GM12878 (cell line): Measurements from ENCODE around the gene KCNIP2.
A peak's percentile ranks its signal among the peaks of the same experiment; 100 is the strongest.

Source experiments
- ATF7 ChIP-seq: fragments of 450-650 bp; IDR thresholded peaks from 2 replicates; pipeline ENCODE4 v1.6.1; 2016; ENCODE audit warnings: low read depth, mild to moderate bottlenecking
- DPF2 ChIP-seq: fragments of 450-650 bp; IDR thresholded peaks from 2 replicates; pipeline ENCODE4 v1.6.1; 2017; ENCODE audit warnings: mild to moderate bottlenecking
- EP300 ChIP-seq, 2 experiments: fragments of 150-350 bp in 1 of 2; IDR thresholded peaks; 2 replicates each; pipeline ENCODE4 v1.6.1; 2011 to 2012; ENCODE audit warnings: low read depth in 2 of 2, low read length in 2 of 2, borderline replicate concordance in 1 of 2, improper control_type of control experiment in 1 of 2, inconsistent platforms in 1 of 2; ENCODE audit not compliant: control insufficient read depth in 1 of 2
- IRF4 ChIP-seq: IDR thresholded peaks from 2 replicates; pipeline ENCODE4 v1.6.1; 2011; ENCODE audit warnings: low read depth, low read length
- JUND ChIP-seq: IDR thresholded peaks from 2 replicates; pipeline ENCODE4 v1.6.1; 2012; ENCODE audit warnings: low read depth, mild to moderate bottlenecking, low read length, improper control_type of control experiment, moderate library complexity
- NR2C2 ChIP-seq: IDR thresholded peaks from 2 replicates; pipeline ENCODE4 v1.6.1; 2011; ENCODE audit warnings: borderline replicate concordance, low read depth; ENCODE audit not compliant: control insufficient read depth, insufficient read length
- POLR2AphosphoS5 ChIP-seq: IDR thresholded peaks from 2 replicates; pipeline ENCODE4 v1.6.1; 2011; ENCODE audit warnings: mild to moderate bottlenecking, low read length, inconsistent platforms
- SREBF2 ChIP-seq: IDR thresholded peaks from 2 replicates; pipeline ENCODE4 v1.6.1; 2012; ENCODE audit warnings: mild to moderate bottlenecking, low read length
- SUPT20H ChIP-seq: IDR thresholded peaks from 2 replicates; pipeline ENCODE4 v1.6.1; 2011; ENCODE audit warnings: low read depth, mild to moderate bottlenecking, low read length, moderate library complexity, borderline replicate concordance; ENCODE audit not compliant: control insufficient read depth
- TF ChIP-seq, protein P1 (sequence below), 3 experiments: IDR thresholded peaks in 2 of 3; conservative IDR thresholded peaks in 1 of 3; 2 replicates each; pipeline ENCODE4 v1.5.1; 2011; ENCODE audit warnings: low read depth in 3 of 3, low read length in 3 of 3, mild to moderate bottlenecking in 3 of 3, control low read depth in 2 of 3, moderate library complexity in 2 of 3, inconsistent platforms in 1 of 3, mixed read lengths in 1 of 3; ENCODE audit not compliant: control insufficient read depth in 2 of 3, insufficient read depth in 1 of 3; ENCODE audit errors: extremely low read depth in 1 of 3
- TF ChIP-seq, protein P2 (sequence below): fragments of 450-650 bp; IDR thresholded peaks from 2 replicates; pipeline ENCODE4 v1.6.1; 2016; ENCODE audit warnings: mild to moderate bottlenecking
- TF ChIP-seq, protein P3 (sequence below): fragments of 450-650 bp; IDR thresholded peaks from 2 replicates; pipeline ENCODE4 v1.6.1; 2017; ENCODE audit warnings: antibody characterized with exemption, mild to moderate bottlenecking, moderate library complexity

DNA sequence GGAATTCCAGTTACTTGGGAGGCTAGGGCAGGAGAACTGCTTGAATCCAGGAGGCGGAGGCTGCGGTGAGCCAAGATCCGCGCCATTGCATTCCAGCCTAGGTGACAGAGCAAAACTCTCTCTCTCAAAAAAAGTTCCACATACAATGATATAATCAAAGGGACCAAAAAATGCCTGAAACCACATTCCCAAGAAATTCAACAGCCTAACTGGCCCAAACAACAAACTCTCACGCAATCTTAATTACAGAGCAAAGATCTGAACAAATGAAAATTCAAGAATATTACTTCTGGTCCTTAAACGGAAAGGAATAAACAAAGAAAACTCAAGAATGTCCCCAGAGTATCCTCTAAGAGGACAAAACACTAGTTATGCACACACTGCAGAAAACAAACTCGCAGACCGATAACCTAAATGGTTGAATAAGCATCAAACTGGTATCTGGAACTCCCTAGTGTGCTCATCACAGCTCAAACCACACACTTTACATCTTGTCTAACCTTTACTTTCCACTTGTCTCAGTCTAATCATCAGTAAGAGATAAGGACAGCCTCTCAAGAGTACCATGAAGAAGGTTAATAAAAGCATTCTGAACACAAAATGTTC is 29.0 kb downstream of the KCNIP2 start:
- TF ChIP-seq NR2C2 (no peak), EP300 (IDR thresholded peaks at IDR 0.05; ENCODE audit: borderline replicate concordance in 1 of 2, control insufficient read depth in 1 of 2, low read depth in 2 of 2, low read length in 2 of 2) (no peak), POLR2AphosphoS5 (no peak; the same call in 1 of the 2 replicates), IRF4 (no peak), DPF2 (no peak), ATF7 (peak; percentile 19; the same call in 1 of the 2 replicates), SUPT20H (no peak), JUND (no peak), SREBF2 (no peak)
- TF ChIP-seq, protein P1, sequence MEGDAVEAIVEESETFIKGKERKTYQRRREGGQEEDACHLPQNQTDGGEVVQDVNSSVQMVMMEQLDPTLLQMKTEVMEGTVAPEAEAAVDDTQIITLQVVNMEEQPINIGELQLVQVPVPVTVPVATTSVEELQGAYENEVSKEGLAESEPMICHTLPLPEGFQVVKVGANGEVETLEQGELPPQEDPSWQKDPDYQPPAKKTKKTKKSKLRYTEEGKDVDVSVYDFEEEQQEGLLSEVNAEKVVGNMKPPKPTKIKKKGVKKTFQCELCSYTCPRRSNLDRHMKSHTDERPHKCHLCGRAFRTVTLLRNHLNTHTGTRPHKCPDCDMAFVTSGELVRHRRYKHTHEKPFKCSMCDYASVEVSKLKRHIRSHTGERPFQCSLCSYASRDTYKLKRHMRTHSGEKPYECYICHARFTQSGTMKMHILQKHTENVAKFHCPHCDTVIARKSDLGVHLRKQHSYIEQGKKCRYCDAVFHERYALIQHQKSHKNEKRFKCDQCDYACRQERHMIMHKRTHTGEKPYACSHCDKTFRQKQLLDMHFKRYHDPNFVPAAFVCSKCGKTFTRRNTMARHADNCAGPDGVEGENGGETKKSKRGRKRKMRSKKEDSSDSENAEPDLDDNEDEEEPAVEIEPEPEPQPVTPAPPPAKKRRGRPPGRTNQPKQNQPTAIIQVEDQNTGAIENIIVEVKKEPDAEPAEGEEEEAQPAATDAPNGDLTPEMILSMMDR (IDR thresholded peaks at IDR 0.05 in 2 of 3, conservative IDR thresholded peaks at IDR 0.05 in 1 of 3; ENCODE audit: control insufficient read depth in 2 of 3, extremely low read depth in 1 of 3, insufficient read depth in 1 of 3, low read depth in 3 of 3, low read length in 3 of 3), result no peak
- TF ChIP-seq, protein P2, sequence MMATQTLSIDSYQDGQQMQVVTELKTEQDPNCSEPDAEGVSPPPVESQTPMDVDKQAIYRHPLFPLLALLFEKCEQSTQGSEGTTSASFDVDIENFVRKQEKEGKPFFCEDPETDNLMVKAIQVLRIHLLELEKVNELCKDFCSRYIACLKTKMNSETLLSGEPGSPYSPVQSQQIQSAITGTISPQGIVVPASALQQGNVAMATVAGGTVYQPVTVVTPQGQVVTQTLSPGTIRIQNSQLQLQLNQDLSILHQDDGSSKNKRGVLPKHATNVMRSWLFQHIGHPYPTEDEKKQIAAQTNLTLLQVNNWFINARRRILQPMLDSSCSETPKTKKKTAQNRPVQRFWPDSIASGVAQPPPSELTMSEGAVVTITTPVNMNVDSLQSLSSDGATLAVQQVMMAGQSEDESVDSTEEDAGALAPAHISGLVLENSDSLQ, result no peak
- TF ChIP-seq, protein P3, sequence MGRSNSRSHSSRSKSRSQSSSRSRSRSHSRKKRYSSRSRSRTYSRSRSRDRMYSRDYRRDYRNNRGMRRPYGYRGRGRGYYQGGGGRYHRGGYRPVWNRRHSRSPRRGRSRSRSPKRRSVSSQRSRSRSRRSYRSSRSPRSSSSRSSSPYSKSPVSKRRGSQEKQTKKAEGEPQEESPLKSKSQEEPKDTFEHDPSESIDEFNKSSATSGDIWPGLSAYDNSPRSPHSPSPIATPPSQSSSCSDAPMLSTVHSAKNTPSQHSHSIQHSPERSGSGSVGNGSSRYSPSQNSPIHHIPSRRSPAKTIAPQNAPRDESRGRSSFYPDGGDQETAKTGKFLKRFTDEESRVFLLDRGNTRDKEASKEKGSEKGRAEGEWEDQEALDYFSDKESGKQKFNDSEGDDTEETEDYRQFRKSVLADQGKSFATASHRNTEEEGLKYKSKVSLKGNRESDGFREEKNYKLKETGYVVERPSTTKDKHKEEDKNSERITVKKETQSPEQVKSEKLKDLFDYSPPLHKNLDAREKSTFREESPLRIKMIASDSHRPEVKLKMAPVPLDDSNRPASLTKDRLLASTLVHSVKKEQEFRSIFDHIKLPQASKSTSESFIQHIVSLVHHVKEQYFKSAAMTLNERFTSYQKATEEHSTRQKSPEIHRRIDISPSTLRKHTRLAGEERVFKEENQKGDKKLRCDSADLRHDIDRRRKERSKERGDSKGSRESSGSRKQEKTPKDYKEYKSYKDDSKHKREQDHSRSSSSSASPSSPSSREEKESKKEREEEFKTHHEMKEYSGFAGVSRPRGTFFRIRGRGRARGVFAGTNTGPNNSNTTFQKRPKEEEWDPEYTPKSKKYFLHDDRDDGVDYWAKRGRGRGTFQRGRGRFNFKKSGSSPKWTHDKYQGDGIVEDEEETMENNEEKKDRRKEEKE, result no peak
